Gastrocnemius medialis (tissue), 4 donors: ENCODE measurements around the gene FCHSD2. TPM values are rescaled to one million over a fixed set of nuclear protein-coding genes. Genes with fewer than 3 reads are reported as not detected.

ENCODE experiments used
- ATAC-seq, 2 donors: fragments of 150-250 bp; one replicate each; pipeline ENCODE4 v1.9.1; 2016
- DNase-seq, 2 donors: peaks; one replicate each; pipeline ENCODE4 v3.0.0-alpha.2; 2019
- H3K27ac ChIP-seq, 4 donors: fragments of 200-600 bp; sonication (generic); 1 replicate in 1 of 4; 2 replicates in 3 of 4; pipeline ENCODE4 v1.5.1; 2016 to 2018; ENCODE audit warnings: mild to moderate bottlenecking in 2 of 4, moderate library complexity in 1 of 4
- H3K27me3 ChIP-seq, 3 donors: fragments of 200-600 bp; sonication (generic) in 2 of 3; 1 replicate in 1 of 3; 2 replicates in 2 of 3; pipeline versions ENCODE4 v1.5.1 to v1.6.0; 2016 to 2019; ENCODE audit warnings: mild to moderate bottlenecking in 1 of 3, moderate library complexity in 1 of 3
- H3K36me3 ChIP-seq, 2 donors: fragments of 200-600 bp; sonication (generic) in 1 of 2; one replicate each; pipeline ENCODE4 v1.5.1; 2017 to 2018
- H3K4me1 ChIP-seq, 2 donors: fragments of 200-600 bp; sonication (generic) in 1 of 2; one replicate each; pipeline ENCODE4 v1.5.1; 2016 to 2017; ENCODE audit warnings: mild to moderate bottlenecking in 2 of 2
- H3K4me3 ChIP-seq, 4 donors: fragments of 200-600 bp; sonication (generic) in 3 of 4; 1 replicate in 1 of 4; 2 replicates in 3 of 4; pipeline ENCODE4 v1.5.1; 2016 to 2019; ENCODE audit warnings: mild to moderate bottlenecking in 2 of 4
- H3K9me3 ChIP-seq, 3 donors: fragments of 200-600 bp; sonication (generic) in 2 of 3; 1 replicate in 1 of 3; 2 replicates in 2 of 3; pipeline ENCODE4 v1.5.1; 2016 to 2019
- CTCF ChIP-seq, 5 experiments: fragments of 450-650 bp in 3 of 5; fragments of 200-600 bp in 2 of 5; sonication (generic) in 2 of 5; IDR thresholded peaks in 4 of 5; conservative IDR thresholded peaks in 1 of 5; 1 replicate in 4 of 5; 2 replicates in 1 of 5; pipeline ENCODE4 v1.5.1; 2016 to 2019; ENCODE audit warnings: antibody characterized with exemption in 5 of 5, mild to moderate bottlenecking in 3 of 5, moderate library complexity in 3 of 5
- POLR2A ChIP-seq, 2 donors: fragments of 450-650 bp; IDR thresholded peaks; one replicate each; pipeline ENCODE4 v1.6.1; 2017; ENCODE audit warnings: antibody characterized with exemption in 2 of 2, mild to moderate bottlenecking in 2 of 2, moderate library complexity in 2 of 2
- in situ Hi-C, 4 donors: fragments of 200-750 bp; cut with MboI; loops; one replicate each; pipeline versions ENCODE4 v1.15.0 to v1.8.0; 2017; ENCODE audit warnings: low sequenced_read_pairs in 4 of 4
- intact Hi-C: fragments of 100-400 bp; cut with DNase I; formaldehyde crosslinking; loops from one replicate; pipeline ENCODE4 v1.15.1; 2023; ENCODE audit warnings: low total_unique reads
- total RNA-seq, 4 donors: library from RNA; depleted of rRNA; stranded (reverse); fragments of >200 nt; gene quantifications; one replicate each; pipeline versions ENCODE4 v1.1.0 to v1.2.3, GENCODE V29; 2016

FCHSD2 gene
- total RNA-seq, 4 donors from 2014 or later = 5.6 to 10.0 (median 8.0) TPM

GRCh38 chr11:73091521-73092305, 50.4 kb downstream of the FCHSD2 start:
- intact Hi-C loops = no loop called here
- H3K36me3 ChIP-seq = no peaks in the 10 kb centered on the region

GRCh38 chr11:73087730-73088129, 54.4 kb downstream of the FCHSD2 start:
- Histone ChIP-seq H3K4me3 (no peak overlapping the region), H3K27me3 (no peaks in the 10 kb centered on the region), H3K36me3 (no peaks in the 10 kb centered on the region), H3K27ac (peak overlapping the region in 3 of 4 donors; percentile 13 to 44 (median 32)), H3K9me3 (no peaks in the 10 kb centered on the region), H3K4me1 (peaks cover 9 to 10% of the 10 kb centered on the region in 2 donors)
- TF ChIP-seq CTCF (IDR thresholded peaks at IDR 0.05 in 4 of 5, conservative IDR thresholded peaks at IDR 0.05 in 1 of 5) = no peak
- no peak for TF ChIP-seq POLR2A (IDR thresholded peaks at IDR 0.05)
- in situ Hi-C loops (no loop called here), intact Hi-C loops (loop anchor here (5.0 kb wide), 1 partner anchor 55 kb away; the partner anchor contains the start of gene FCHSD2)
- ATAC-seq (peak; percentile 45 to 48), DNase-seq (no peak)

More at GRCh38 chr11:73091521-73092305, 50.4 kb downstream of the FCHSD2 start:
- Histone ChIP-seq H3K27me3 (no peaks in the 10 kb centered on the region), H3K4me1 (peaks cover 0 to 13% of the 10 kb centered on the region in 2 donors), H3K9me3 (no peaks in the 10 kb centered on the region), H3K27ac (no peak overlapping the region), H3K4me3 (no peak overlapping the region)
- DNase-seq = no peak
- in situ Hi-C loops = no loop called here
- ATAC-seq = no peak
- no peak for TF ChIP-seq CTCF (IDR thresholded peaks at IDR 0.05 in 4 of 5, conservative IDR thresholded peaks at IDR 0.05 in 1 of 5)
- no peak for TF ChIP-seq POLR2A (IDR thresholded peaks at IDR 0.05)

GRCh38 chr11:73085189-73085875, 56.8 kb downstream of the FCHSD2 start:
- no peak overlapping the region for H3K4me3 ChIP-seq
- H3K27me3 ChIP-seq = no peaks in the 10 kb centered on the region
- intact Hi-C loops (loop anchor here (5.0 kb wide), 1 partner anchor 57 kb away; the partner anchor contains the start of gene FCHSD2), in situ Hi-C loops (no loop called here)
- DNase-seq (peak; percentile 41 to 45), ATAC-seq (peak; percentile 100)
- H3K36me3 ChIP-seq = no peaks in the 10 kb centered on the region
- TF ChIP-seq POLR2A (IDR thresholded peaks at IDR 0.05) (peak in 1 of 2 donors; percentile 67), CTCF (IDR thresholded peaks at IDR 0.05 in 4 of 5, conservative IDR thresholded peaks at IDR 0.05 in 1 of 5) (no peak)
- no peaks in the 10 kb centered on the region for H3K9me3 ChIP-seq
- peak overlapping the region; percentile 73 to 82 (median 77) for H3K27ac ChIP-seq
- peaks cover 9 to 10% of the 10 kb centered on the region in 2 donors for H3K4me1 ChIP-seq

- no peaks in the 10 kb centered on the region for H3K36me3 ChIP-seq
- no peak overlapping the region for H3K27ac ChIP-seq
- H3K4me1 ChIP-seq = peaks cover 0 to 6% of the 10 kb centered on the region in 2 donors
- no peak for TF ChIP-seq POLR2A (IDR thresholded peaks at IDR 0.05)
- no peak for TF ChIP-seq CTCF (IDR thresholded peaks at IDR 0.05 in 4 of 5, conservative IDR thresholded peaks at IDR 0.05 in 1 of 5)
- H3K4me3 ChIP-seq = no peak overlapping the region
- no peaks in the 10 kb centered on the region for H3K9me3 ChIP-seq
- ATAC-seq (no peak), DNase-seq (no peak)
- no peaks in the 10 kb centered on the region for H3K27me3 ChIP-seq
- intact Hi-C loops = no loop called here
- in situ Hi-C loops = no loop called here
Observed at GRCh38 chr11:73078631-73079030, 63.5 kb downstream of the FCHSD2 start.
